B cell (primary cell): ENCODE data around the gene VPS35. TPM values are rescaled to one million over a fixed set of nuclear protein-coding genes. Genes with fewer than 3 reads are reported as not detected.

Experiments used
- ATAC-seq: fragments of 200-7000 bp; cut with Tn5 transposase; one replicate; pipeline ENCODE4 v1.10.0; 2021; ENCODE audit warnings: low read depth, mild to moderate bottlenecking, moderate number of reproducible peaks, moderate library complexity
- CTCF ChIA-PET: fragments of 350-600 bp; sonication (Branson Sonifier 250); formaldehyde crosslinking; loops from one replicate; lab custom pipeline; 2021; ENCODE audit warnings: antibody characterized with exemption, inconsistent platforms; lab: Charles Lee
- POLR2A ChIA-PET: fragments of 350-600 bp; sonication (Branson Sonifier 250); formaldehyde crosslinking; loops from one replicate; lab custom pipeline; 2021; ENCODE audit warnings: antibody characterized with exemption; lab: Charles Lee
- DNase-seq: peaks from one replicate; pipeline ENCODE4 v3.0.0; 2013
- H2AFZ ChIP-seq: 2 replicates; pipeline ENCODE4 v1.6.1; 2012; ENCODE audit warnings: mild to moderate bottlenecking, low read depth, low read length; ENCODE audit not compliant: insufficient read depth, poor library complexity, severe bottlenecking
- H3K27ac ChIP-seq, 2 donors: 1 replicate in 1 of 2; 2 replicates in 1 of 2; pipeline ENCODE4 v1.5.1; 2012 to 2013; ENCODE audit warnings: low read length in 2 of 2, mild to moderate bottlenecking in 2 of 2, moderate library complexity in 1 of 2
- H3K27me3 ChIP-seq, 4 experiments: fragments of 200-600 bp in 1 of 4; sonication (generic) in 1 of 4; replicated peaks in 1 of 4; 1 replicate in 2 of 4; 2 replicates in 2 of 4; pipeline versions ENCODE4 v1.6.1 to v1.7.0; 2013 to 2016; ENCODE audit warnings: low read length in 3 of 4, mild to moderate bottlenecking in 2 of 4, mixed read lengths in 1 of 4, moderate library complexity in 1 of 4; ENCODE audit not compliant: insufficient read depth in 4 of 4, control insufficient read depth in 3 of 4; ENCODE audit errors: control extremely low read depth in 1 of 4
- H3K36me3 ChIP-seq, 2 experiments: replicated peaks in 1 of 2; 1 replicate in 1 of 2; 2 replicates in 1 of 2; pipeline versions ENCODE4 v1.6.1 to v1.7.1; 2013; ENCODE audit warnings: low read length in 1 of 2; ENCODE audit not compliant: insufficient read depth in 2 of 2, control insufficient read depth in 1 of 2; ENCODE audit errors: control extremely low read depth in 1 of 2, extremely low read depth in 1 of 2
- H3K4me1 ChIP-seq, 2 donors: fragments of 200-600 bp in 1 of 2; sonication (generic) in 1 of 2; 1 replicate in 1 of 2; 2 replicates in 1 of 2; pipeline versions ENCODE4 v1.5.1 to v1.6.1; 2013 to 2017; ENCODE audit warnings: low read length in 2 of 2; ENCODE audit not compliant: control insufficient read depth in 2 of 2, insufficient read depth in 2 of 2
- H3K4me2 ChIP-seq: replicated peaks from 2 replicates; pipeline ENCODE3; 2012; ENCODE audit warnings: mild to moderate bottlenecking, low read depth, low read length; ENCODE audit not compliant: poor library complexity, severe bottlenecking
- H3K4me3 ChIP-seq, 5 experiments: fragments of 200-600 bp in 1 of 5; sonication (generic) in 1 of 5; 1 replicate in 3 of 5; 2 replicates in 2 of 5; pipeline versions ENCODE4 v1.5.1 to v1.7.0; 2011 to 2016; ENCODE audit warnings: low read length in 4 of 5, mild to moderate bottlenecking in 4 of 5, low read depth in 2 of 5, control low read depth in 1 of 5, moderate library complexity in 1 of 5; ENCODE audit not compliant: insufficient read depth in 1 of 5; ENCODE audit errors: control extremely low read depth in 1 of 5, extremely low read depth in 1 of 5
- H3K79me2 ChIP-seq: fragments of 200-600 bp; sonication (generic); one replicate; pipeline ENCODE4 v1.6.0; 2016; ENCODE audit warnings: low read length; ENCODE audit not compliant: control insufficient read depth, insufficient read depth
- H3K9ac ChIP-seq: fragments of 200-600 bp; sonication (generic); 2 replicates; pipeline ENCODE4 v1.6.1; 2017; ENCODE audit warnings: mild to moderate bottlenecking, low read length, moderate library complexity
- H3K9me3 ChIP-seq, 3 donors: one replicate each; pipeline versions ENCODE4 v1.6.1 to v1.7.1; 2013; ENCODE audit warnings: low read length in 2 of 3; ENCODE audit not compliant: control insufficient read depth in 2 of 3, insufficient read depth in 1 of 3; ENCODE audit errors: control extremely low read depth in 1 of 3
- H4K20me1 ChIP-seq: 2 replicates; pipeline ENCODE4 v1.6.0; 2012; ENCODE audit warnings: mild to moderate bottlenecking, low read length; ENCODE audit not compliant: insufficient read depth, control insufficient read depth, poor library complexity, severe bottlenecking
- H3K27ac Mint-ChIP-seq: one replicate; pipeline ENCODE4 v1.8.0; 2021; ENCODE audit warnings: mixed read lengths
- H3K27me3 Mint-ChIP-seq: one replicate; pipeline ENCODE4 v1.8.0; 2021; ENCODE audit warnings: mixed read lengths
- H3K4me1 Mint-ChIP-seq: one replicate; pipeline ENCODE4 v1.8.0; 2021; ENCODE audit warnings: mixed read lengths
- H3K4me3 Mint-ChIP-seq: one replicate; pipeline ENCODE4 v1.8.0; 2021; ENCODE audit warnings: mixed read lengths
- H3K9me3 Mint-ChIP-seq: one replicate; pipeline ENCODE4 v1.8.0; 2022; ENCODE audit warnings: mixed read lengths; ENCODE audit not compliant: insufficient read depth
- CTCF ChIP-seq: fragments of 200-600 bp; IDR thresholded peaks from one replicate; pipeline ENCODE4 v1.8.0; 2022; ENCODE audit warnings: antibody characterized with exemption, mild to moderate bottlenecking
- EZH2 ChIP-seq: IDR thresholded peaks from 2 replicates; pipeline ENCODE4 v1.6.1; 2012; ENCODE audit warnings: borderline replicate concordance, low read depth, mild to moderate bottlenecking, moderate library complexity, low read length; ENCODE audit not compliant: insufficient read depth, poor library complexity, severe bottlenecking
- WGBS: methylation state at CpG from one replicate; pipeline ENCODE4 v1.1.5; 2013; ENCODE audit warnings: missing lambda C conversion rate; ENCODE audit not compliant: insufficient coverage; 5-methylcytosine and 5-hydroxymethylcytosine counted together
- intact Hi-C: fragments of 100-400 bp; cut with micrococcal nuclease; formaldehyde crosslinking; loops from one replicate; pipeline ENCODE4 v1.10.0; 2022
- polyA plus RNA-seq: library from polyadenylated mRNA; depleted of rRNA; stranded (reverse); fragments of >200 nt; gene quantifications from 2 replicates; pipeline ENCODE4 v1.2.3, GENCODE V29; 2012
- total RNA-seq, 2 donors: library from RNA; stranded (reverse); fragments of 120-200 nt in 1 of 2; gene quantifications; 1 replicate in 1 of 2; 2 replicates in 1 of 2; pipeline versions ENCODE4 v1.2.3 to v1.2.4, GENCODE V29; 2013 to 2022

The VPS35 gene
- total and polyA plus RNA-seq, 2 donors (not counting 1 experiment from before 2014, with no cell fraction given), result 9.5 to 120 TPM

- H3K27me3 ChIP-seq, result no peaks in the 10 kb centered on the region
- H3K9me3 ChIP-seq, result peaks cover 0 to 1% (median 0%) of the 10 kb centered on the region in 3 donors
- intact Hi-C loops, result no loop called here
- no peak overlapping the region for H3K4me3 ChIP-seq
- no peak for ATAC-seq
- H3K27ac ChIP-seq, result no peak overlapping the region
- H4K20me1 ChIP-seq, result no peaks in the 10 kb centered on the region
- no peak for DNase-seq
- Mint-ChIP-seq H3K9me3 (peaks cover 3% of the 10 kb centered on the region), H3K27me3 (no peaks in the 10 kb centered on the region), H3K4me1 (no peaks in the 10 kb centered on the region), H3K4me3 (no peak overlapping the region), H3K27ac (no peak overlapping the region)
- H3K36me3 ChIP-seq, result no peaks in the 10 kb centered on the region
- 100% methylated on average over 6 of the region's 8 CpGs for WGBS
- H3K79me2 ChIP-seq, result no peaks in the 10 kb centered on the region
- H3K4me1 ChIP-seq, result no peaks in the 10 kb centered on the region
- POLR2A ChIA-PET, result no interaction called here
- CTCF ChIA-PET, result no interaction called here
- no peak overlapping the region for H3K9ac ChIP-seq
- H3K4me2 ChIP-seq, result no peak overlapping the region
- TF ChIP-seq CTCF, result no peak
- TF ChIP-seq EZH2, result no peak
- H2AFZ ChIP-seq, result no peak overlapping the region
Observed at GRCh38 chr16:46648656-46649055, 40.3 kb downstream of the VPS35 start.

- Histone ChIP-seq H3K27me3 (no peaks in the 10 kb centered on the region), H3K4me2 (no peak overlapping the region), H2AFZ (no peak overlapping the region), H3K9me3 (peaks cover 0 to 7% (median 0%) of the 10 kb centered on the region in 3 donors), H3K27ac (no peak overlapping the region), H4K20me1 (no peaks in the 10 kb centered on the region), H3K79me2 (no peaks in the 10 kb centered on the region), H3K4me3 (no peak overlapping the region), H3K36me3 (no peaks in the 10 kb centered on the region), H3K4me1 (no peaks in the 10 kb centered on the region), H3K9ac (no peak overlapping the region)
- no peak for TF ChIP-seq CTCF
- no peak for TF ChIP-seq EZH2
- ChIA-PET CTCF (no interaction called here), POLR2A (no interaction called here)
- Mint-ChIP-seq H3K27me3 (no peaks in the 10 kb centered on the region), H3K27ac (no peak overlapping the region), H3K4me1 (no peaks in the 10 kb centered on the region), H3K9me3 (peaks cover 7% of the 10 kb centered on the region), H3K4me3 (no peak overlapping the region)
- WGBS, result 100% methylated on average over 5 of the region's 9 CpGs
- intact Hi-C loops, result no loop called here
- no peak for ATAC-seq
- no peak for DNase-seq
Observed at GRCh38 chr16:46638947-46639925, 49.7 kb downstream of the VPS35 start.
